HepG2 (cell line): Measurements from ENCODE around the gene MYOT.

ENCODE experiments used
- CTCF ChIP-seq: sonication (generic); formaldehyde crosslinking; IDR thresholded peaks from 2 replicates; pipeline ENCODE4 v1.5.0; 2020; ENCODE audit warnings: mild to moderate bottlenecking, missing genetic modification reagents, moderate library complexity
- POLR2AphosphoS5 ChIP-seq: IDR thresholded peaks from 2 replicates; pipeline ENCODE4 v1.6.1; 2012; ENCODE audit warnings: low read depth, low read length
- RBM22 ChIP-seq: fragments of 200-400 bp; formaldehyde crosslinking; optimal IDR thresholded peaks from 2 replicates; pipeline ENCODE3; 2017; ENCODE audit warnings: mild to moderate bottlenecking, low read length, moderate library complexity

GRCh38 chr5:137856916-137857862, 10.5 kb upstream of the MYOT start:
- TF ChIP-seq CTCF (CRISPR knock-in tag) (no peak), POLR2AphosphoS5 (no peak), RBM22 (no peak)
